ENCODE measurements around the gene PTPN14.

PTPN14 gene

DNA sequence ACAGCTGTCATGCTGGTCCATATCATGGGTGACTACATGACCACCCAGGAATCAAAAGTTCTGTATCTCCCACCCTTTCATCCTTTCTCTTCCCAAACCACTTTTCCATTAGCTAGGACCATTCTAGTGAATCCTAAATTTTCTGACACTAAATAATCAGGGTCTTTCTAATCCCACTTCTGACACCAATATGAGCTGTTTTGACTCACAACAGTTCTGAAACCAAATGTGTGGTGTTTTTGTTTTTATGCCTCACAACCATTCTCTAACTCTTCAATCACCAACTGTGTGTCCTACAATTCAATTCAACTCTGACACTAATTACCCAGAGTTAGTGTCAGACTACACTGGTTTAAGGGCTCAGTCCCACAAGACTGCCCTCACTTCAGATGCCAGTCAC lies 206.5 kb downstream of the PTPN14 start:
- H3K27ac ChIP-seq (ENCODE audit: insufficient read depth, low read depth, low read length, poor library complexity, severe bottlenecking), result no peak overlapping the region
- H3K4me3 ChIP-seq (ENCODE audit: insufficient read depth, low read depth, low read length), result no peak overlapping the region
- H3K27me3 ChIP-seq (ENCODE audit: control insufficient read depth, insufficient read depth, low read length, poor library complexity, severe bottlenecking), result no peaks in the 10 kb centered on the region
- no peaks in the 10 kb centered on the region for H3K36me3 ChIP-seq (ENCODE audit: control insufficient read depth, insufficient read depth, low read length)
- peaks cover 5% of the 10 kb centered on the region for H3K4me1 ChIP-seq (ENCODE audit: control insufficient read depth, insufficient read depth, low read length)
- H3K9me3 ChIP-seq (ENCODE audit: control insufficient read depth, low read length), result no peaks in the 10 kb centered on the region

DNA sequence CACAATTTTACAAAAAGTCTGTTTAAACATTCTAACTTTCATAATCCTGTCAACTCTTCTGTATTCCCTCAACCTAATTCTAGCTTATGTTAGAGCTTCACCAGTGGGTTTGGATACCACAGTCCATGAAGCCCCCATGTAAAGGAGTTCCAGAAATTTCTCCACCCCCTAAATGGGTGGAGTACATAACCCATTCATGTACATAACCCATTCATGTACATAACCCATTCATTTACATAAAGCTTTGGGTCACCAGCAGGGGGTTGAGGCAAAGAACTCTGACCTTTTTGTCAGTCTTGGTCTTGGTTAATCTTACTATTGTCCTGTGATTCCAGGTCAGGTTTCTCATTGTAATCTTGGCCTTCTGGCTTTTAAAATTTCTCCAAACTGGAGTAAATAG lies 208.9 kb downstream of the PTPN14 start:
- no peaks in the 10 kb centered on the region for H3K9me3 ChIP-seq (ENCODE audit: control insufficient read depth, low read length)
- no peaks in the 10 kb centered on the region for H3K4me1 ChIP-seq (ENCODE audit: control insufficient read depth, insufficient read depth, low read length)
- no peaks in the 10 kb centered on the region for H3K27me3 ChIP-seq (ENCODE audit: control insufficient read depth, insufficient read depth, low read length, poor library complexity, severe bottlenecking)
- no peak overlapping the region for H3K4me3 ChIP-seq (ENCODE audit: insufficient read depth, low read depth, low read length)
- no peak overlapping the region for H3K27ac ChIP-seq (ENCODE audit: insufficient read depth, low read depth, low read length, poor library complexity, severe bottlenecking)
- no peaks in the 10 kb centered on the region for H3K36me3 ChIP-seq (ENCODE audit: control insufficient read depth, insufficient read depth, low read length)

DNA sequence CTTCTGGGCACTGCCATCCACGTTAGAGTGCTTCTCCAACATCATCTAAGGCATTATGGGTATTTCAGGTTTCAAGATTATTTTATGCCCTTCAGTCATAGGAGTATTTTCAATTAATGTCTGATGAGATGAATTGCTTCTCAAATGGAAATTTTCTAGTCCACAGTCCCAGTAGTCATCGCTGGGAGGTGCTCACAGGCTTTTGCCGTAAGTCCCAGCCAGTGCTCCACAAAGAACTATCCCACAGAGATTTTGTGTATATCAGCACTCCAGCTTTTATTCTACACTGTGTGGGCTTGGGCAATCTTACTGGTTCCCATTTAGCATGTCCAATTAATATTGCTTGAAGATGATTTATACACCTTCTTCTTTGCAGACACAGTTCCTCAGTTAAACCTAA lies 209.5 kb downstream of the PTPN14 start:
- no peaks in the 10 kb centered on the region for H3K27me3 ChIP-seq (ENCODE audit: control insufficient read depth, insufficient read depth, low read length, poor library complexity, severe bottlenecking)
- H3K9me3 ChIP-seq (ENCODE audit: control insufficient read depth, low read length), result no peaks in the 10 kb centered on the region
- no peaks in the 10 kb centered on the region for H3K4me1 ChIP-seq (ENCODE audit: control insufficient read depth, insufficient read depth, low read length)
- 94 to 98% methylated on average over 3 of the region's 3 CpGs for WGBS, 2 experiments
- H3K36me3 ChIP-seq (ENCODE audit: control insufficient read depth, insufficient read depth, low read length), result no peaks in the 10 kb centered on the region
- H3K27ac ChIP-seq (ENCODE audit: insufficient read depth, low read depth, low read length, poor library complexity, severe bottlenecking), result no peak overlapping the region
- no peak overlapping the region for H3K4me3 ChIP-seq (ENCODE audit: insufficient read depth, low read depth, low read length)

DNA sequence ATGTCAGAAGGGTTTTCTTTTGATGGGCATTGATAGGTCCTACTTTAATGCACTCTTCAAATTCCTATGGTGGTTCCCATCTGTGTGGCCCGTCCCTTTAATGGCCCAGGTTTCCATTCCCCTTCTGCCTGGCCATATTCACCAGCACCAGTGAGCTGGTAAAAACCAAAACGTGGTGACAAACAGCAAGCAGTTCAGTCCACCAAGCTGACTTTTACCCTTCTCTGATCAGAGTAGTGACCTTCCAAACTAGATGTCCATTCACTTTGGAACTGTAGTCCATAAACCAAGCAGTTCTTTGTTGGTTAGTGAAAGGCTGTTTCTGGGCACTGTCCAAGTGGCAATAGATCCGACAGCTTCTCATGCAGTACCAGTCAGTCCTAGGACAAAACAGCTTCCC lies 209.9 kb downstream of the PTPN14 start:
- Histone ChIP-seq H3K27me3 (ENCODE audit: control insufficient read depth, insufficient read depth, low read length, poor library complexity, severe bottlenecking) (no peaks in the 10 kb centered on the region), H3K4me3 (ENCODE audit: insufficient read depth, low read depth, low read length) (no peak overlapping the region), H3K27ac (ENCODE audit: insufficient read depth, low read depth, low read length, poor library complexity, severe bottlenecking) (no peak overlapping the region), H3K9me3 (ENCODE audit: control insufficient read depth, low read length) (no peaks in the 10 kb centered on the region), H3K4me1 (ENCODE audit: control insufficient read depth, insufficient read depth, low read length) (no peaks in the 10 kb centered on the region), H3K36me3 (ENCODE audit: control insufficient read depth, insufficient read depth, low read length) (no peaks in the 10 kb centered on the region)
- WGBS, 2 experiments, result 93 to 94% methylated on average over 3 of the region's 3 CpGs

DNA sequence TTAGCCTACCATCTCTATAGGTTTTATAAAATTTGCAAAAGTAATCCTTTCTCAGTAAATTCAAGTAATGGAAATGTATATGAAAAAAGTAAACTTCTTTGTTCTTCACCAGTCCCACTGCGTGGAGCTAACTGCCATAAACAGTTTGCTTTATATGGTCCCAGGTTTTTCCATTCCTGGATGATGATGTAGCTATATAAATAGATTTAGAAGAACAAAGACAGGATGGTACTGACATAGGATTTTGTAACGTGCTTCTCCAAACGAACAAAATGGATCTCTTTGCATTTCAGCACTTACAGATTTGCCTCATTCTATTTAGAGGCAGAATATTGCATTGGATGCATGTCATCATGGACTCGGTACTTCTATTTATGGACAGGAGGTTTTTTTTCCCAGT lies 213.2 kb downstream of the PTPN14 start:
- H3K27ac ChIP-seq (ENCODE audit: insufficient read depth, low read depth, low read length, poor library complexity, severe bottlenecking), result no peak overlapping the region
- no peaks in the 10 kb centered on the region for H3K36me3 ChIP-seq (ENCODE audit: control insufficient read depth, insufficient read depth, low read length)
- H3K9me3 ChIP-seq (ENCODE audit: control insufficient read depth, low read length), result no peaks in the 10 kb centered on the region
- no peak overlapping the region for H3K4me3 ChIP-seq (ENCODE audit: insufficient read depth, low read depth, low read length)
- H3K27me3 ChIP-seq (ENCODE audit: control insufficient read depth, insufficient read depth, low read length, poor library complexity, severe bottlenecking), result no peaks in the 10 kb centered on the region
- no peaks in the 10 kb centered on the region for H3K4me1 ChIP-seq (ENCODE audit: control insufficient read depth, insufficient read depth, low read length)
- WGBS, 2 experiments, result 90 to 97% methylated on average over 4 of the region's 4 CpGs

DNA sequence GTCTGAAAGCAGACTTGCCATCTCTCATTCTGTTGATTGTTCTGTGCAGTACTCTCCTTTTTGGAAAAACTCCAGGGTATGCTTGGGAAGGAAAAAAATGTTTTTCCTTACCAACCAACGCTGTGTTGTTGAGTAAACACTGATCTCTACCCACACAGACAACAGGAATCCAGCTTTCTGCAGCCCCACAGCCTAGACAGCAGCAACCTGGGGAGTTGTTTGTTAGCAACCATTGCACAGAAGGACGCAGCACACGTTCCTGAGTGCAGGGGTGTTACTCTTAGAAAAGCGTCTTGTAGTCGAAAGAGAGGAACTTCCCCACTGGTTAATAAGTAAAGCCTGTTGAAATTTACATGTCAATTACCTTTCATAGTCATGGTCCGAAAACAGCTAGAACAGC lies 213.9 kb downstream of the PTPN14 start:
- no peaks in the 10 kb centered on the region for H3K4me1 ChIP-seq (ENCODE audit: control insufficient read depth, insufficient read depth, low read length)
- peak overlapping the region; percentile 9 for H3K27ac ChIP-seq (ENCODE audit: insufficient read depth, low read depth, low read length, poor library complexity, severe bottlenecking)
- H3K4me3 ChIP-seq (ENCODE audit: insufficient read depth, low read depth, low read length), result no peak overlapping the region
- no peaks in the 10 kb centered on the region for H3K27me3 ChIP-seq (ENCODE audit: control insufficient read depth, insufficient read depth, low read length, poor library complexity, severe bottlenecking)
- H3K36me3 ChIP-seq (ENCODE audit: control insufficient read depth, insufficient read depth, low read length), result no peaks in the 10 kb centered on the region
- 46 to 54% methylated on average over 6 of the region's 6 CpGs for WGBS, 2 experiments
- no peaks in the 10 kb centered on the region for H3K9me3 ChIP-seq (ENCODE audit: control insufficient read depth, low read length)

DNA sequence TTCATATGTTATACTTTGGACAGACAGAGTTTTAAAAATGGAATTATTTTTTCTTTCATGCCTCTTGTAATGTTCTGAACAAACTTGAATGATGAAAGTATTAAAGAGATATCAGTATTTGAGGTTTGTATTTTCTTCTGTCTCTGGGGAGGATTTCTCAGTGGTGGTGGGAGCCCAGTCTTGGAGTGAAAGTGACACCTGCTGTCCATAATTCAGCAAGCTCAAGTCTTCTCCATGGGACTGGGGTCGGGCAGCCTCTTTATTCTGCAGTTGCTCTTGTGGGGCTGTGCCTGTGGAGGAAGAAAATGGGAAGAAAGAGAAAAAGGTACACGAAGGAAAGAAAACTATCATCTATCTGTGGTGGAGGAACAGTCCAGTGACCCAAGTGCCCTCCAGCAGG lies 214.4 kb downstream of the PTPN14 start:
- Histone ChIP-seq H3K4me3 (ENCODE audit: insufficient read depth, low read depth, low read length) (no peak overlapping the region), H3K27ac (ENCODE audit: insufficient read depth, low read depth, low read length, poor library complexity, severe bottlenecking) (no peak overlapping the region)
- 85 to 90% methylated on average over 2 of the region's 2 CpGs for WGBS, 2 experiments

DNA sequence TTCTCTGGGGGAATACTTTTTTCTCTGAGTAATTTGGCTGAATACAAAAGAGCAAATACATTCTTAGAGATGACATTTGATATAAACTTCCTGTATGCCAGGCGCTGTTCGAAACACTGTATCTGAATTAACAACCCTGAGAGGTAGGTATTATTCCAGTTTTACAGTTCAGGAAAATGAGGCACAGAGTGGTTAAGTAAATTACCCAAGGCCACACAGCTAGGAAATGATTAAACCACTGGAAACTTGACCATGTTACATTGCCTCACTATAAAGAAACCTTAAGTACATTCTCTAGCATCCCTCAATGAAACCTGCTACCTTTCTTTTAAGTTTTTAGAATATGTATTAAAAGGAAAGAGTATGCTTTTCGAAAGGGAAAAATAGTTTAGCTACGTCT lies 215.8 kb downstream of the PTPN14 start:
- 92 to 95% methylated on average over 2 to 4 of the region's 4 CpGs for WGBS, 2 experiments
- Histone ChIP-seq H3K27ac (ENCODE audit: insufficient read depth, low read depth, low read length, poor library complexity, severe bottlenecking) (no peak overlapping the region), H3K4me3 (ENCODE audit: insufficient read depth, low read depth, low read length) (no peak overlapping the region), H3K4me1 (ENCODE audit: control insufficient read depth, insufficient read depth, low read length) (no peaks in the 10 kb centered on the region), H3K36me3 (ENCODE audit: control insufficient read depth, insufficient read depth, low read length) (no peaks in the 10 kb centered on the region), H3K9me3 (ENCODE audit: control insufficient read depth, low read length) (no peaks in the 10 kb centered on the region), H3K27me3 (ENCODE audit: control insufficient read depth, insufficient read depth, low read length, poor library complexity, severe bottlenecking) (no peaks in the 10 kb centered on the region)

More for the DNA sequence above, 214.4 kb downstream of the PTPN14 start:
- Histone ChIP-seq H3K36me3 (ENCODE audit: control insufficient read depth, insufficient read depth, low read length) (no peaks in the 10 kb centered on the region), H3K27me3 (ENCODE audit: control insufficient read depth, insufficient read depth, low read length, poor library complexity, severe bottlenecking) (no peaks in the 10 kb centered on the region), H3K9me3 (ENCODE audit: control insufficient read depth, low read length) (no peaks in the 10 kb centered on the region), H3K4me1 (ENCODE audit: control insufficient read depth, insufficient read depth, low read length) (no peaks in the 10 kb centered on the region)

DNA sequence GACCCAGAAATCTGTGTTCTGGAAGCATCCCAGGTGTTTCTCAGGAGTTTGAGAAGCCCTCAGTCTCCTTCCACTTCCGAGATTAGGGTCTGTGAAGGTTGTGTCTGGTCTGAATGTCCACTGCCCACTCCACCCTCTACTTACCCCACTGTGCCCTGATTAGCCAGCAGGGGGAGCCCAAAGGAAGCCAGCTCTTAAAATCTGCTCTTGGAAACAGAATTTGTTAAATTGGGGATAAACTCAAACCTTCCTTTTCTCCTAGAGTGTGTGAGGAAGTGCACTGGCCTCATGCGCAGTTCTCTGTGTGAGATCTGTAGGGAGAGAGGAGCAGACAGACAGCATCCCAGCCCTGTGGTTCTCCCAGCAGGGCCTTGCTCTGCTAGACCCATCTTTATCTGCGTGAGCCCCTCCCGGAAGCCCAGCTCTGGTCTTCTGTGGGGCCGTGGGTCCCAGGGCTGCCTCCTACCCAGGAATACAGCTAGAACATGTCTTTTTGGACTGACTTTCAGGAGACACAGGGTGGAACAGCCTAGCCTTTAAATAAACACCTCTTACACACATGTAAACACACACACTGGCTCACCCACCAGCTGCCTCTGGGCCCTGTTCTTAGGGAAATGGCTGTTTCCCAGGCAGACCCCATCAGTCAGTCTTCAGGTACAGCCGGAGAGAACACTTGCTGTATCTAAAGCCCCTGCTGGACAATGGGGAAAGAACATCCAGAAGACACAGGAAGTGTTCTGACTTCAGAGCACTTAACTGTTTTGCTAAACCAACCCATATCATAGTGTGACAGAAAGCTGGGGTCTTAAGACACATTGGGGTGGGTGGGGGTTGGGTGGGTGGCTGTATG lies 218.2 kb downstream of the PTPN14 start:
- Histone ChIP-seq H3K27me3 (ENCODE audit: control insufficient read depth, insufficient read depth, low read length, poor library complexity, severe bottlenecking) (no peaks in the 10 kb centered on the region), H3K9me3 (ENCODE audit: control insufficient read depth, low read length) (no peaks in the 10 kb centered on the region), H3K27ac (ENCODE audit: insufficient read depth, low read depth, low read length, poor library complexity, severe bottlenecking) (no peak overlapping the region), H3K4me1 (ENCODE audit: control insufficient read depth, insufficient read depth, low read length) (no peaks in the 10 kb centered on the region), H3K36me3 (ENCODE audit: control insufficient read depth, insufficient read depth, low read length) (no peaks in the 10 kb centered on the region), H3K4me3 (ENCODE audit: insufficient read depth, low read depth, low read length) (no peak overlapping the region)
- 86 to 89% methylated on average over 5 to 6 of the region's 6 CpGs for WGBS, 2 experiments

DNA sequence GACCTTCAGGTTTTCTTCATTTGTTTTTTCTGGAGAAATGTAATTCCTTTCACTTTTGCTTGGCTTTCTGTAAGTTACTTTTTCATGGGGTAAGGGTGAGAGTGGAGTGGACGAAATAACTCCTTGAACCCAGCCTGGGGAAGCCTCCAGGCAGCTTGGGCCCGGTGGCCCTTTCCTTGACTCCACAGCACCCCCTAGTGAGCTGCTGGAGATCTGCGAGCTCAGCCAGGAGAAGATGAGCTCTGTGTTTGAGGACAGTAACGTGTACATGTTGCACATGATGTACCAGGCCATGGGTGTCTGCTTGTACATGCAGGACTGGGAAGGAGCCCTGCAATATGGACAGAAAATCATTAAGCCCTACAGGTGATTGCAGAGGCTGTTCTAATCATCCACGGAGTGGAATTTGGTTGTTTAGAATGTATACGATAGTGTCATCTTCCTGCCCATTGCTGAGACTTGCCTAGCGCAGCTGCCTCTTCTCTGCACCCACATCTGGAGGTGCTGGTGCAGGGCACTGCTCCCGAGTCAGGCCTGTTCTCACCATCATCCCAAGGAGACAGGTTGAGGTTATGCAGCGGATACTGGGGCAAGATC lies 219.5 kb downstream of the PTPN14 start:
- no peaks in the 10 kb centered on the region for H3K9me3 ChIP-seq (ENCODE audit: control insufficient read depth, low read length)
- no peaks in the 10 kb centered on the region for H3K36me3 ChIP-seq (ENCODE audit: control insufficient read depth, insufficient read depth, low read length)
- WGBS, 2 experiments, result 66 to 67% methylated on average over 9 of the region's 9 CpGs
- H3K27ac ChIP-seq (ENCODE audit: insufficient read depth, low read depth, low read length, poor library complexity, severe bottlenecking), result no peak overlapping the region
- no peak overlapping the region for H3K4me3 ChIP-seq (ENCODE audit: insufficient read depth, low read depth, low read length)
- H3K27me3 ChIP-seq (ENCODE audit: control insufficient read depth, insufficient read depth, low read length, poor library complexity, severe bottlenecking), result no peaks in the 10 kb centered on the region
- H3K4me1 ChIP-seq (ENCODE audit: control insufficient read depth, insufficient read depth, low read length), result no peaks in the 10 kb centered on the region
